Esophagus muscularis mucosa (tissue), 2 donors: Measurements from ENCODE around the gene DYRK4.

Source experiments
- POLR2A ChIP-seq: fragments of 450-650 bp; IDR thresholded peaks from one replicate; pipeline ENCODE4 v1.6.1; 2017; ENCODE audit warnings: antibody characterized with exemption, moderate library complexity, mild to moderate bottlenecking, low read depth
- POLR2AphosphoS5 ChIP-seq, 2 donors: sonication (generic); formaldehyde crosslinking; IDR thresholded peaks; one replicate each; pipeline ENCODE4 v1.6.1; 2017; ENCODE audit warnings: antibody characterized with exemption in 2 of 2

GRCh38 chr12:4557586-4557985 is 4.4 kb upstream of the DYRK4 start:
- TF ChIP-seq POLR2AphosphoS5 (IDR thresholded peaks at IDR 0.05) = no peak
- TF ChIP-seq POLR2A = no peak
